GM19452 (cell line): ENCODE results near the gene TTLL12.
A peak's percentile ranks its signal among the peaks of the same experiment; 100 is the strongest.

Source experiments
- ATAC-seq: cut with Tn5 transposase; IDR thresholded peaks from one replicate; pipeline ENCODE4 v1.9.1; 2021; ENCODE audit not compliant: unreplicated experiment

Gene TTLL12

GRCh38 chr22:43200555-43200954 is 13.6 kb upstream of the TTLL12 start:
- ATAC-seq = no peak

GRCh38 chr22:43200031-43200430 is 13.1 kb upstream of the TTLL12 start:
- ATAC-seq = no peak

GRCh38 chr22:43199541-43199940 is 12.6 kb upstream of the TTLL12 start:
- no peak for ATAC-seq

- no peak for ATAC-seq
These were observed 12.0 kb upstream of the TTLL12 start for GRCh38 chr22:43198936-43199335.

- ATAC-seq = no peak
These were observed 11.2 kb upstream of the TTLL12 start for GRCh38 chr22:43198126-43198525.

DNA sequence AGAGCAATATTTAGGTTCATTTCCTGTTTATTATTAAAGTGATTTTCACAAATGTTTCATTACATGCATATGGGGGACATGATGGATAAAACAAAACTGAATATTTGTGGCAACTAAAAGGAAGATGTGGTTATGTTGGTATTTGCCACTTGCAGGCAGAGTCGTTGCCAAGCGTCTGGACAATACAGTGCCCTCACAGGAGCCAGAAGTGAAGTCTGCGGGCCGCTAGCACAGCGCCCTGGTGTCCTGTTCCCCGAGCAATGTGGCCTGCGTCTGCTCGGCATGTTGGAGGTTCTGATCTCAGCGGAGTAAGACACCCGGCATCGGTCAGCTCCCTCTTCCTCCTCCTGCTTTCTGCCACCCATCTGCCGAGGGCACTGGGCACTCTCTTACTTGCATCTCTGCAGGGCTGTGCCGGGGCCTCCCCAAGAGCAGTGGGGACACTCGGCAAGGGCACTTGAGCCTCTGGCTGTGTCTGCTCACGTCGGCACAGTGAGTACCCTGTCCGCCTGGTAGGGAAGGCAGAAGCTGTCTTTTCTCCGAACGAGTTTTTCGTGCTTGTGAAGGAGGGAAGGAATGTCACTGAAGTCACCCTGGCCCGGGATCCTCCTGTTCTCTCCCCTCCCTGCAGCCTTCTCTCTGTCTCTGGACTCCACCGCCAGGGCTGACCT is 10.5 kb upstream of the TTLL12 start:
- ATAC-seq = no peak

GRCh38 chr22:43191831-43192230 is 4.9 kb upstream of the TTLL12 start:
- no peak for ATAC-seq

DNA sequence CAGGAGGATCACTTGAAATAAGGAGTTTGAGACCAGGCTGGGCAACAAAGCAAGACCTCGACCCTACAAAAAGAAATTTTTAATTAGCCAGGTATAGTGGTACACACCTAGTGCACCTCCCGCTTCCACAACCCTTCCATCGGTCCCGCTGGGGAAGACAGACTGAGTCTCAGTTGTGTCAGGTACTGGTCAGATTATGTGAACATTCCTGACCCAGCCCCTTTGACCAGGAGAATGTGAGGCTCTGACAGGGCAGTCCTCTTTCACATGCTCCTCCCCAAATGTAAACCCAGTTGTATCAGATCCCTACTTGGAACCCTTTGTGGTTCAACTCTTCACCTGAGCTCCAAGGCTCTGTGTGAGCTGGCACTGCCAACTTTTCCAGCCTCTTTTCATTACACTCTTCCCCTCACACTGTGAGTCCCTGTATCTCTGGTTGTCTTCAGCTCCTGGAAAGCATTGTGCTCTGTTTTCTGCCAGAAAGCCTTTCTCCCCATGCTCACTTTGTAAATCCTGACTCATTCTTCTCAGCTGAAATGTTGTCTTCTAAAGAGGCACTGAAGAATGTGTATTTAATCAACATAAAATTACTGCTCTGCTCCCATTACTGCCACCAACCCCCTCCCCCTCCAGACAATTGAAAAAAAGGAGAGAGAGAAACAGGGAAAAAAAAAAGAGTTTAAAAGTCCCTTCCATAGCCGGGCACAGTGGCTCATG is 2.1 kb upstream of the TTLL12 start:
- ATAC-seq = no peak

DNA sequence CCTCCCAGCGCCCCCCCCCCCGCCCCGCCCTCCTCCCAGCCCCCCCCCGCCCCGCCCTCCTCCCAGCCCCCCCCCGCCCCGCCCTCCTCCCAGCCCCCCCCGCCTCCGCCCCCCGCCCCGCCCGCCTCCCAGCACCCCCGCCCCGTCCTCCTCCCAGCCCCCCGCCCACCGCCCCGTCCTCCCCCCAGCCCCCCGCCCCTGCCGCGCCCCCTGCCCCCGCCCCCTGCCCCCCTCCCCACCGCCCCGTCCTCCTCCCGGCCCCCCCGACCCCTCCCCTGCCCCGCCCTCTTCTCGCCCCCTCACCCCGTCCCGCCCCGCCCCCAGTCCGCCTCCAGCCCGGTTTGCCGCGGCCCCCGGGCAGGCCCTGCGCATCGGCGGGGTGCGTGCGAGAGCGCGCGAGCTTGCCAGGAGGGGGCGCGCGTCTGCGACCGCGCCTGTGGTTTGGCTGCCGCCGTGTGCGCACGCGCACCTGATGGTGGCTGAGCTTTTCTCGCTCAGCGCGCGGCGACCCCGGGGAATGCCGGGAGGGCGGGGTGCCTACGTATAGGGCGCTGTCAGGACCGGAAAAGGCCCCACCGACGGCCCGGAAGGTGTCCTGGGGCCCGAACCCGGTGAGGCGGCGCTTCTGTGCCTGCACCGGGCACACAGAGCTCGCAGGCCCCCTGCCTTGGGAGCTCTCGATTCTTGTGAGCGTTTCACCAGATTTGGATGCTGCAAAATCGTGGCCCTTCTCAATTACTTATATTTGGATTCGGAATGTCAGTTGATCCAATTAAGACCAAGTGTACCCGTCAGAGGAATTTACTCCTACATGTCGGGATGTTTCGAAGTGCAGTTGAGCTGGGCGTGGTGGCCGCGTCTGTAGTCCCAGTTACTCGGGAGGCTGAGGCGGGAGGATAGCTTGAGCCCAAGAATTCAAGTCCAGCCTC is 501 bp upstream of the TTLL12 start:
- peak; percentile 79 for ATAC-seq

- no peak for ATAC-seq
These were observed 1.1 kb downstream of the TTLL12 start for GRCh38 chr22:43185860-43186261.

GRCh38 chr22:43183496-43184277 is 3.2 kb downstream of the TTLL12 start:
- ATAC-seq = no peak

DNA sequence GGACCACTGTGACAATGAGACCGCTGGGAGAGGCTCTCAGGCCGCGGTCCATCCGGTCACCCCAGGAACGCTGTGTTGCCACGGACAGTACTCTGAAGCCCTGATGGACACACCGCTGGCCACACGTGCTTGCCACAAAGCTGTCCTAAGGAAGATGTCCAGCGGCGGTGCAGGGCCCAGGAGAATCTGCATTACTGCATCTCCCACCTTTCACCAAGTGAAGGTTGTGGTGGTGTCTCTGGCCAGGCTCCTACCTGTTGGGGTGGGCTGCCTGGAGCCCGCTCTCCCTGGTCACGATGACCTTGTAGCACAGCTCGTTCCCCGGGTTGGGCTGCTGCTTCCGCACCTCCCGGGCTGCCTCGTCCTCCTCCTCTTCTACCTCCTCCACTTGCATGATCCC is 4.2 kb downstream of the TTLL12 start:
- ATAC-seq = no peak

DNA sequence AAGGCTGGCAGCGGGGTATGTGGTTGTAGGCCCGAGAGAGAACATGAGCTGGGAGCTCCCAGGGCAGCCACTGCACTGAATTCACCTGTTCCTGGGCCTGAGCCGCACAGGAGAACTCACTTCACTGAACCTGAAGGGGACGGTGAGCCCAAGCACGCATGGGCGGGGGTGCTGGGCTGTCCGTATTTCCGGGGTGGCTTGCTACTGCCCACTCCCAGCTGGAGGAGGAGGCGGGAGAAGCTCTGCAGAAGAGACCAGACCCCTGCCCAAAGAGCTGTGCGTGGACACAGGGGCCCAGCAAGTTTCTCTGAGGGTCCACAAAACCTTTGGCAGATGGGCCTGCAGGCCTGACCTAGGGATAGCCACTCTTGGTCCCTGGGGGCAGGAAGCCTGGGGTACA is 4.8 kb downstream of the TTLL12 start:
- ATAC-seq = no peak

DNA sequence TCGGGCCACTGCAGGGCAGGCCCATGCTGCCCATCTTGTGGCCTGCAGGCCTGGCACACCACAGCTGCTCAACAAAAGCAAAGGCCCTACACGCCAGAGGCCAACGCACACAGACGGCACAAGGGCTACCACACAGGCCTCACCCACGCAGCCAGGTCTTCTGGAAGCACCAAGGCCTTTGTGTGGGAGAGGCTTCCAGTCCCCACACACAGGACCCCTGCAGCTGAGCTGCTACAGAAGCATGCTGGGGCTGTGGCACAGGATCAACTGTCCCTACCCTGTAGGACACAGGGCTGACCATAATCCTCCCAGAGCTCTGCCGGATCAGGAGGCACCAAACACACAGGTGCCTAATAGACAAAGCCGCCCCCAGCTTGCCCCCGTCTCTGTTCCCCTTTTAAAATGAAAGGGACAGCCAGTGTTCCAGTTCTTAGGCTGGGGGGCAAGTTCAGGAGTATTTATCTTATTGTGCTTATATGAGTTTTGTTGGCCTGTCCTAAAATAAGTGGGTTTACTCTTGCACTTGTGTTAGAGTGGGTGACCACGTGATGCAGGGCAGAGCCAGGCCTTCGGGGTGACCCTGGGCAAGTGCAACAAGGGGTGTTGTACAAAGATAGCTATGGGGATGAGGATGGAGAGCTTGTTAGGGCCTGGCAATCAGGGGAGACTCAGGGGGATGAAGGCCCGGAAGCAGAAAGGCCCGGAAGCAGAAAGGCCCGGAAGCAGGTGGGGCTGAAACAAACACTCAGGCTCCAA is 5.4 kb downstream of the TTLL12 start:
- no peak for ATAC-seq

- no peak for ATAC-seq
These were observed 6.3 kb downstream of the TTLL12 start for GRCh38 chr22:43180670-43181069.

DNA sequence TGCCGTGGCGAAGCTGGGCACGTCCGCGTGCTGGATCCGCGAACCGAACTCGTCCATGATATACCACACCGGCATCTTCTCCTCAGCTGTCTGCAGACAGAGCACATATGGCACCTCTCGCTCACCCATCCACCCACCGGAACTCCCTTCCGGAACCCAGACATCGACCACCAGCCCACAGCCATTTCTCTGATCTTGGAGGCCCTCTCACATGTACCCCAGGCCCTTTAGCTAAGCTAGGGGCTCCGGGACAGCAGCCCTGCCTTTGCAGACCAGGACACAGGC is 7.1 kb downstream of the TTLL12 start:
- no peak for ATAC-seq

- ATAC-seq = no peak
These were observed 7.6 kb downstream of the TTLL12 start for GRCh38 chr22:43179146-43179910.

DNA sequence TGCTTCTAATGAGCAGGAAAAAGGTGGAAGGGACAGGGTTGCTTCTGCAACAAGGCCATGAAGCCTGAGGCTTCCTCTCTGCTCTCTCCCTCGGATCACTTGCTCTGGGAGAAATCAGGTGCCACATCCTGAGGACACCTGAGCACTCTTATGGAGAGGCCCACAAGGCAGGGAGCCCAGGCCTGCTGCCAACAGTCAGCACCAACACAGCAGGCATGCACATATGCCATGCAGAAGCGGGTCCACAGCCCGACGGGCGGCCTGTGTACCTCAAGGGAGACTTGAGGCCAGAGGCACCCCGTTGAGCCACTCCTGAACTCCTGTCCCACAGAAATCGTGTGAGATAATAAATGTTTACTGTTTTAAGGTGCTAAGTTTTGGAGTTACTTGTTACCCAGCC is 9.5 kb downstream of the TTLL12 start:
- ATAC-seq = no peak

DNA sequence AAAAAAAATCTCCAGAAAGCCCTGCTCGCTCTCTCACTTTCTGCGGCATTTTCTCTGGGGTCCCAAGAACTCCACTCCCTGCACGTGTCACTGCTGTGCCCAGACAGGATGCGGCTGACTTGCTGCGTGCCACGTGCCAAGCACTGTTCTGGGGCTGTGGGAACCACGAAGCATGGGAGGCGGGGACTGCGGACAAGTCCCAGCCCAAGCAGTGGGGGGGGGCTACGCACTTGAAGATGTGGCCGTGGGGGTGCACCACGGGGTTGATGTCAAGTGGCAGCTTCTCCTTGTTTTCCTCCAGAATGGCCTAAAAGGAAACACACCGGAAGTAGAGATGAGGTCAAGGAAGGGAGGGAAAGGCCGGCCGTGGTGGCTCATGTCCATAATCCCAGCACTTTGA is 10.8 kb downstream of the TTLL12 start:
- no peak for ATAC-seq
